ES-I3 (cell line): Measurements from ENCODE around the gene GPR107.

Experiments
- H3K36me3 ChIP-seq: 2 replicates; pipeline ENCODE4 v1.6.1; 2013; ENCODE audit warnings: mild to moderate bottlenecking, low read length, control low read depth, moderate library complexity; ENCODE audit not compliant: insufficient read depth
- H3K4me1 ChIP-seq: 2 replicates; pipeline ENCODE4 v1.6.1; 2013; ENCODE audit warnings: mild to moderate bottlenecking, control low read depth, low read length; ENCODE audit not compliant: insufficient read depth
- H3K9ac ChIP-seq: 2 replicates; pipeline ENCODE4 v1.6.1; 2013; ENCODE audit warnings: low read depth, mild to moderate bottlenecking, low read length, moderate library complexity
- H3K9me3 ChIP-seq: 2 replicates; pipeline ENCODE4 v1.6.1; 2013; ENCODE audit warnings: mild to moderate bottlenecking, low read length, moderate library complexity; ENCODE audit not compliant: control insufficient read depth, insufficient read depth

The GPR107 gene

GRCh38 chr9:130171226-130172148, 117.8 kb downstream of the GPR107 start:
- Histone ChIP-seq H3K4me1 (peaks cover 6% of the 10 kb centered on the region; the same call in 1 of the 2 replicates), H3K36me3 (no peaks in the 10 kb centered on the region), H3K9ac (peak overlapping the region; percentile 49), H3K9me3 (no peaks in the 10 kb centered on the region)

- Histone ChIP-seq H3K4me1 (peaks cover 6% of the 10 kb centered on the region; the same call in 1 of the 2 replicates), H3K36me3 (no peaks in the 10 kb centered on the region), H3K9ac (peak within 1 kb of the TSS; percentile 55), H3K9me3 (no peaks in the 10 kb centered on the region)
Observed at GRCh38 chr9:130172161-130172857, 118.6 kb downstream of the GPR107 start, which contains the start of gene NCS1. NCS1 (plus strand) TSS chr9:130172404; CDS start chr9:130172664, 260 bp downstream.

GRCh38 chr9:130172858-130173665, 119.4 kb downstream of the GPR107 start:
- Histone ChIP-seq H3K9ac (peak overlapping the region; percentile 55; the same call in 1 of the 2 replicates), H3K4me1 (peaks cover 2% of the 10 kb centered on the region; the same call in 1 of the 2 replicates), H3K36me3 (no peaks in the 10 kb centered on the region), H3K9me3 (no peaks in the 10 kb centered on the region)

- Histone ChIP-seq H3K4me1 (no peaks in the 10 kb centered on the region; the same call in 1 of the 2 replicates), H3K9me3 (no peaks in the 10 kb centered on the region), H3K36me3 (no peaks in the 10 kb centered on the region), H3K9ac (peak overlapping the region; percentile 55; the same call in 1 of the 2 replicates)
Observed at GRCh38 chr9:130173666-130173983, 119.9 kb downstream of the GPR107 start.

GRCh38 chr9:130174025-130174424, 120.3 kb downstream of the GPR107 start:
- H3K36me3 ChIP-seq = no peaks in the 10 kb centered on the region
- H3K4me1 ChIP-seq = no peaks in the 10 kb centered on the region; the same call in 1 of the 2 replicates
- H3K9me3 ChIP-seq = no peaks in the 10 kb centered on the region
- no peak overlapping the region for H3K9ac ChIP-seq

- no peaks in the 10 kb centered on the region; the same call in 1 of the 2 replicates for H3K4me1 ChIP-seq
- no peak overlapping the region for H3K9ac ChIP-seq
Observed at GRCh38 chr9:130174920-130175321, 121.2 kb downstream of the GPR107 start.

GRCh38 chr9:130175355-130175754, 121.6 kb downstream of the GPR107 start:
- H3K9me3 ChIP-seq = no peaks in the 10 kb centered on the region
- no peak overlapping the region for H3K9ac ChIP-seq
- H3K36me3 ChIP-seq = no peaks in the 10 kb centered on the region
- H3K4me1 ChIP-seq = no peaks in the 10 kb centered on the region; the same call in 1 of the 2 replicates

More at GRCh38 chr9:130174920-130175321, 121.2 kb downstream of the GPR107 start:
- no peaks in the 10 kb centered on the region for H3K9me3 ChIP-seq
- H3K36me3 ChIP-seq = no peaks in the 10 kb centered on the region

DNA sequence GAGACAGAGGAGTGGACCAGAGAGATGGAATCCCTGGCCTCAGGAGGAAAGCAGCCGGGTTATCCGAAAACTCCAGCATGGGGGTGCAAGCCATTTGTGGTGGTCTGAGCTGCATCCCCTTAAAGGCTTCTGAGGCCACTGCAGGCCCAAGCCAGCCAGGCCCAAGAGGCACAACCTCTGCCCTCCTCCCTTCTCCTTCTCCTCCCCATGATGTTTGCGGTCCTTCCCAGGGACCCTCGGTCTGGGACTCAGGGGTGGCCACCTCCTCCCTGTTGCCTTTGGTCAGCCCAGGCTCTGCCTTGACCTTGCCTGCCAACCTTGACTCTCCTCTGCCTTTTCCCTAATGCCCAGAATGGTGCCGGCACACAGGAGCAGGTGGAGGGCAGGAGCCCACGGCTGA, 123.1 kb downstream of the GPR107 start:
- H3K9me3 ChIP-seq = no peaks in the 10 kb centered on the region
- H3K9ac ChIP-seq = no peak overlapping the region

DNA sequence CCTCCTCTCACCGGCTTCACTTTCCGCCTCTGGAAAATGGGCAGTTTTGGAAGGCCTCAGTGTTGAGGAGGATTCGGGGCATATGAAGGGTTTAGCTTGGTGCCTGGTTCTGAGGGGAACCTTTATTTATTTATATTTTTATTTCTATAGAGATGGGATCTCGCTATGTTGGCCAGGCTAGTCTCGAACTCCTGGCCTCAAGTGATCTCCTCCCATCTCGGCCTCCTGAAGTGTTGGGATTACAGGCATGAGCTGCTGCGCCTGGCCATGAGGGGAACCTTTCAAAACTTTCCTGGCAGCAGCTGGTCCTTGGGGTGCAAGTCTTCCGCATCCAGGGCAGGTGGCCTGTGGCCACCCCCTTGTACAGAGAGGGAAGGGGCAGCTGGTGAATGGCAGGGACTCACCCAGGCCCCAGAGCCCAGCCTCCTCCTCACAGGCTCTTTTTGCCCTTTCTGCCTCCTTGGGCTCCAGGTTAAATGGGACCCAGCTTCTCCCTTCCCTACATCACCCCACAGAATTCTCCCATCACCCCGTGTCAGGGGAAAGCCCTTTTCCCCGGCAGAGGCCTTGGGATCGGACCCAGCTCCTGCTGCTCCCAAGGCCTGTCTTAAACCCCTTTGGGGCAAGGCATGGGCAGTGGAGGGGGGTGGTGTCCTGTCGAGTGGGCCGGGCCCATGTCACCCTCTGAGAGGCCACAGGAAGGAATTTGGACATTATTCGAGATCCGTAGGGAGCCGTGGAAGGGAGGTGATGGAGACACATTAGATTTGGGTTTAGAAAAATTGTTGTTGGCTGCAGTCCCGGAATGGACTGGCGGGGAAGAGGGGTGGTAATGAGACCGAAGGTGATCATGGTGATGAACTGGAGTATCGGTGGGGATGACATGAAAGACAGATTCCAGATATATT, 124.4 kb downstream of the GPR107 start:
- H3K9me3 ChIP-seq = no peaks in the 10 kb centered on the region
- no peak overlapping the region for H3K9ac ChIP-seq
- H3K4me1 ChIP-seq = no peaks in the 10 kb centered on the region; the same call in 1 of the 2 replicates
- H3K36me3 ChIP-seq = no peaks in the 10 kb centered on the region

More for the DNA sequence above, 123.1 kb downstream of the GPR107 start:
- Histone ChIP-seq H3K4me1 (no peaks in the 10 kb centered on the region; the same call in 1 of the 2 replicates), H3K36me3 (no peaks in the 10 kb centered on the region)

GRCh38 chr9:130179331-130179907, 125.7 kb downstream of the GPR107 start:
- no peaks in the 10 kb centered on the region; the same call in 1 of the 2 replicates for H3K4me1 ChIP-seq
- no peak overlapping the region for H3K9ac ChIP-seq
- H3K36me3 ChIP-seq = no peaks in the 10 kb centered on the region
- H3K9me3 ChIP-seq = no peaks in the 10 kb centered on the region

DNA sequence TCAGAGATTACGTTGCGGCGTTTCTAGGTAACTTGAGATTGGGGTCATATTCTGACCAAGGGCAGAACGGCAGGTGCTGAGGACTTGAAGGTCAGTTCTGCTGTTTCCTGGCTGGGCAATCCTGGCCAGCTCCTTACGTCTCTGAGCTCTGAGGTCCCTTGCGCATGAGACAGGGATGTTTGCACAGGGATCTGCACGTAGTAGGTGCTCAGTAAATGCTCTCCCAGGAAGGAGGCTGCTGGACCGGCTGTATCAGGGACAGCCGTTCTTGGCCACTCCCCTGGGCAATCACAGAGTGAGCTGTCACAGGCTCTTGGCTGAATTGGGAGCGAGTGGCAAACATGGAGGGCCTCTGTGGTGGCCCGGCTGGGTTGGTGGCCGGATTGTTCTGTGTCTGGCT, 126.8 kb downstream of the GPR107 start:
- Histone ChIP-seq H3K4me1 (peaks cover 6% of the 10 kb centered on the region; the same call in 1 of the 2 replicates), H3K9me3 (no peaks in the 10 kb centered on the region), H3K9ac (no peak overlapping the region), H3K36me3 (no peaks in the 10 kb centered on the region)

DNA sequence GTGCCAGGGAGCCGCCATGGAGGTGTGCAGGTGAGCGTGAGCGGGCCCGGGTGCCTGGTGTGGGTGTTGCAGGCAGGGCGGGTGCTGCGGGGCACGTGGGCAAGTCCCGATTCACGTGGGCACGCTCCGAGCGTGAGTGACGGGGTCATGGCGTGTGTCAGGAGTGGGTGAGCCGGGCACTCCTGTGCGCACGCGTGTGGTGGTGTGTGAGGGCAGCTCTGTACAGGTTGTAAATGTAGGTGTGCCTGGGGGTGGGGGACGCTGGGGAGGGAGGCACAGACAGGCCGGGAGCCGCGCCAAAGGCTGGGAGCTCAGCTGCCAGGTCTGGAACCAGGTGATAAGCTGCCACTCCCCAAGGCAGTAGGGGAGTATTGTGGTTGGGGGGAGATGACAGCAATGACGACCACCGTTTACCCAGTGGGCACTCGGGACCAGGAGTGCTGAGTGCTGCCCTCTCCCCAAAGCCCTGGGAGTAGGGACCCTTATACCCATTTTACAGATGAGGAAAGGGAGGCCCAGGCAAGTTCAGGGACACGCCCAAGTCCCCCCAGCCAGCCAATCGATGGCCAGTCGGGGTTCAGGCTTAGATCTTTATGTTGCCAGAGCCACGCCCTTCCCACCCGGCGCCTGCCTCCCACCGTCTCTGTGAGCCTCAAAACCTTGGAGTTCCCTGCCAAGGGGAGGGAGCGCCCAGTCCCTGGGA, 128.1 kb downstream of the GPR107 start:
- H3K36me3 ChIP-seq = no peaks in the 10 kb centered on the region
- H3K9ac ChIP-seq = no peak overlapping the region
- H3K9me3 ChIP-seq = no peaks in the 10 kb centered on the region
- H3K4me1 ChIP-seq = peaks cover 18% of the 10 kb centered on the region
